Stomach (tissue), 9 donors: Measurements from ENCODE around the gene VWA5A. TPM values are rescaled to one million over a fixed set of nuclear protein-coding genes. Genes with fewer than 3 reads are reported as not detected.

Experiments used
- DNase-seq, 2 donors: peaks; one replicate each; pipeline versions ENCODE4 v3.0.0 to v3.0.0-alpha.2; 2013 to 2019
- H3K27ac ChIP-seq, 5 donors: fragments of 200-600 bp in 4 of 5; sonication (generic) in 4 of 5; one replicate each; pipeline ENCODE4 v1.5.1; 2013 to 2019; ENCODE audit warnings: mild to moderate bottlenecking in 1 of 5, moderate library complexity in 1 of 5
- H3K27me3 ChIP-seq, 3 donors: fragments of 200-600 bp; sonication (generic); one replicate each; pipeline ENCODE4 v1.5.1; 2017 to 2019; ENCODE audit warnings: mixed run types in 1 of 3
- H3K36me3 ChIP-seq, 4 donors: fragments of 200-600 bp; sonication (generic); 1 replicate in 3 of 4; 2 replicates in 1 of 4; pipeline ENCODE4 v1.5.1; 2016 to 2019
- H3K4me1 ChIP-seq, 4 donors: fragments of 200-600 bp; sonication (generic); one replicate each; pipeline ENCODE4 v1.5.1; 2016 to 2019
- H3K4me3 ChIP-seq, 4 donors: fragments of 200-600 bp; sonication (generic) in 3 of 4; one replicate each; pipeline ENCODE4 v1.5.1; 2016 to 2019; ENCODE audit warnings: mild to moderate bottlenecking in 1 of 4
- H3K9me3 ChIP-seq, 4 donors: fragments of 200-600 bp; sonication (generic); one replicate each; pipeline ENCODE4 v1.5.1; 2016 to 2019
- EP300 ChIP-seq: sonication (generic); formaldehyde crosslinking; IDR thresholded peaks from one replicate; pipeline ENCODE4 v1.6.1; 2017; ENCODE audit warnings: antibody characterized with exemption
- POLR2A ChIP-seq, 4 donors: fragments of 450-650 bp; IDR thresholded peaks; one replicate each; pipeline ENCODE4 v1.6.1; 2016; ENCODE audit warnings: antibody characterized with exemption in 4 of 4, control low read depth in 2 of 4, mild to moderate bottlenecking in 1 of 4, moderate library complexity in 1 of 4
- POLR2AphosphoS5 ChIP-seq, 3 donors: sonication (generic); formaldehyde crosslinking; IDR thresholded peaks; one replicate each; pipeline ENCODE4 v1.6.1; 2016; ENCODE audit warnings: antibody characterized with exemption in 3 of 3
- WGBS, 5 donors: extraction: QIAGEN DNeasy Blood & Tissue Kit in 3 of 5; methylation state at CpG; one replicate each; pipeline versions ENCODE4 v1.1.5 to v1.1.7; 2013 to 2018; 5-methylcytosine and 5-hydroxymethylcytosine counted together
- intact Hi-C: fragments of 100-400 bp; cut with DNase I; formaldehyde crosslinking; loops from one replicate; pipeline ENCODE4 v1.15.1; 2023; ENCODE audit warnings: low total_unique reads
- polyA plus RNA-seq, 3 donors: library from polyadenylated mRNA; stranded (reverse); fragments of 200-250 nt; gene quantifications; one replicate each; pipeline ENCODE4 v1.2.3, GENCODE V29; 2013
- total RNA-seq, 5 donors: library from RNA; depleted of rRNA; stranded (reverse); fragments of >200 nt; gene quantifications; one replicate each; pipeline versions ENCODE4 v1.1.0 to v1.2.3, GENCODE V29; 2014 to 2016
- TF ChIP-seq, protein P1 (sequence below), 7 experiments: fragments of 450-650 bp in 4 of 7; fragments of 200-600 bp in 3 of 7; sonication (generic) in 3 of 7; IDR thresholded peaks; one replicate each; pipeline ENCODE4 v1.5.1; 2016 to 2019; ENCODE audit warnings: antibody characterized with exemption in 7 of 7, control low read depth in 2 of 7, mild to moderate bottlenecking in 1 of 7
- donor health status: healthy with polysubstance abuse.
- donor health status: Bipolar disorder and iron deficiency.
- donor health status: healthy.

VWA5A gene
- total and polyA plus RNA-seq, 8 donors: 10.1 to 111 (median 29.3) TPM

DNA sequence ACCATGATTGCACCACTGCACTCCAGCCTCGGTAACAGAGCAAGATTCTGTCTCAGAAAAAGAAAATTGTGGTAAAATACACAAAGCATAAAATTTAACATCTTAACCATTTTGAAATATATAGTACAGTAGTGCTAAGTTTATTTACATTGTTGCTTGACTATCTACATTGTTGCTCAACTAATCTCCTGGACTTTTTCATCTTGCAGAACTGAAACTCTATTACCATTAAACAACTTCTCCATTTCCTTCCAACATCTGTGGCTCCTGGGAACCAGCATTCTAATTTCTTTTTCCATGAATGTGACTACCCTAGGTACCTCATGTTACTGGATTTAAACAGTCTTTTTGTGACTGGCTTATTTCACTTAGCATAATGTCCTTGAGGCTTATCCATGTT lies 13.5 kb upstream of the VWA5A start:
- intact Hi-C loops: no loop called here
- 50 to 88% (median 79%) methylated on average over 1 of the region's 1 CpG for WGBS, 5 donors
- H3K27ac ChIP-seq: no peak overlapping the region
- no peak overlapping the region for H3K4me3 ChIP-seq
- no peak for TF ChIP-seq EP300
- TF ChIP-seq, protein P1, sequence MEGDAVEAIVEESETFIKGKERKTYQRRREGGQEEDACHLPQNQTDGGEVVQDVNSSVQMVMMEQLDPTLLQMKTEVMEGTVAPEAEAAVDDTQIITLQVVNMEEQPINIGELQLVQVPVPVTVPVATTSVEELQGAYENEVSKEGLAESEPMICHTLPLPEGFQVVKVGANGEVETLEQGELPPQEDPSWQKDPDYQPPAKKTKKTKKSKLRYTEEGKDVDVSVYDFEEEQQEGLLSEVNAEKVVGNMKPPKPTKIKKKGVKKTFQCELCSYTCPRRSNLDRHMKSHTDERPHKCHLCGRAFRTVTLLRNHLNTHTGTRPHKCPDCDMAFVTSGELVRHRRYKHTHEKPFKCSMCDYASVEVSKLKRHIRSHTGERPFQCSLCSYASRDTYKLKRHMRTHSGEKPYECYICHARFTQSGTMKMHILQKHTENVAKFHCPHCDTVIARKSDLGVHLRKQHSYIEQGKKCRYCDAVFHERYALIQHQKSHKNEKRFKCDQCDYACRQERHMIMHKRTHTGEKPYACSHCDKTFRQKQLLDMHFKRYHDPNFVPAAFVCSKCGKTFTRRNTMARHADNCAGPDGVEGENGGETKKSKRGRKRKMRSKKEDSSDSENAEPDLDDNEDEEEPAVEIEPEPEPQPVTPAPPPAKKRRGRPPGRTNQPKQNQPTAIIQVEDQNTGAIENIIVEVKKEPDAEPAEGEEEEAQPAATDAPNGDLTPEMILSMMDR (IDR thresholded peaks at IDR 0.05): no peak
- no peak for TF ChIP-seq POLR2A (IDR thresholded peaks at IDR 0.05)
- TF ChIP-seq POLR2AphosphoS5 (IDR thresholded peaks at IDR 0.05): no peak
- H3K4me1 ChIP-seq: no peaks in the 10 kb centered on the region
- no peak for DNase-seq
- no peaks in the 10 kb centered on the region for H3K36me3 ChIP-seq
- H3K9me3 ChIP-seq: no peaks in the 10 kb centered on the region
- H3K27me3 ChIP-seq: no peaks in the 10 kb centered on the region

DNA sequence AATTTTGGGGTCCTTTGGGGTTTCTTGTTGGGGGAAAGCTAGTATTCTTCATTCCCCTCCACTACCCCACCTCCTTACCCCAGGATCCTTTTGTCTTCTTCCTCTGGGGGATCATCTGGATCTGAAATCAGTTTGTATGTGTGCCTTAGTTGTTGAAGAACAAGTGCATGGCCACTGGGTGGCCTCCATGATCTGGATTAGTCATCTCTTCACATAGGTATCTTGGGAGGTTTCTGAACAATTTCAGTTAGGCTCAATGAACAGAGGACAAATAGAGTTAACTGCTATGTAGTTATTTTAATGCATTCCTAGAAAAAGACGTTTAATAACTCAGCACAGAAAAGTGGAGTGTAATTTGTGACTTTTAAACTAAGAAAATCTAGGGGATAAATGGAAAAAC lies 7.1 kb upstream of the VWA5A start:
- DNase-seq: peak in 1 of 2 donors; percentile 61
- Histone ChIP-seq H3K36me3 (no peaks in the 10 kb centered on the region), H3K4me1 (no peaks in the 10 kb centered on the region), H3K4me3 (no peak overlapping the region), H3K9me3 (no peaks in the 10 kb centered on the region), H3K27me3 (no peaks in the 10 kb centered on the region), H3K27ac (no peak overlapping the region)
- TF ChIP-seq, protein P1 (IDR thresholded peaks at IDR 0.05): no peak
- no peak for TF ChIP-seq EP300
- TF ChIP-seq POLR2AphosphoS5 (IDR thresholded peaks at IDR 0.05): no peak
- TF ChIP-seq POLR2A (IDR thresholded peaks at IDR 0.05): no peak
- 10 to 20% (median 18%) methylated on average over 1 of the region's 1 CpG for WGBS, 5 donors
- intact Hi-C loops: no loop called here

DNA sequence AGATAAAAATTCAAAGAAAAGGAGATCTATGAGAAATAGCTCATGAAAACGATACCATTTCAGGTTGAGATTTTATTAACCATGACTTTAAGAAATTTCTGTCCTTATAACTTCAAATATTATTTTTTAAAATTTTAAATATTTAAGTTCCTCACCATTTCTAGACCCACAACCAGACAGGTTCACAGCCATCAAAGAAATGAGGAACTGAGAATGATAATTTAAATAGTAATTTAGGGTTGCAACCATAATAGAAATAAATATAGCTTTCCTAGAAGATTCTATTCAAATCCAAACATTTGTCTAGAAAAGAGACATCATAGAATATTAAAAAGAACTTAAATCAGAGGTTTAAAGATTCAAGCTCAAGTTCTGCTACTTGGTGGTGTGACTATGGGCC lies 5.9 kb upstream of the VWA5A start:
- Histone ChIP-seq H3K27ac (no peak overlapping the region), H3K4me1 (no peaks in the 10 kb centered on the region), H3K27me3 (no peaks in the 10 kb centered on the region), H3K9me3 (no peaks in the 10 kb centered on the region), H3K36me3 (no peaks in the 10 kb centered on the region), H3K4me3 (no peak overlapping the region)
- no peak for DNase-seq
- TF ChIP-seq POLR2AphosphoS5 (IDR thresholded peaks at IDR 0.05): no peak
- intact Hi-C loops: no loop called here
- 54 to 77% (median 76%) methylated on average over 1 of the region's 1 CpG for WGBS, 5 donors

DNA sequence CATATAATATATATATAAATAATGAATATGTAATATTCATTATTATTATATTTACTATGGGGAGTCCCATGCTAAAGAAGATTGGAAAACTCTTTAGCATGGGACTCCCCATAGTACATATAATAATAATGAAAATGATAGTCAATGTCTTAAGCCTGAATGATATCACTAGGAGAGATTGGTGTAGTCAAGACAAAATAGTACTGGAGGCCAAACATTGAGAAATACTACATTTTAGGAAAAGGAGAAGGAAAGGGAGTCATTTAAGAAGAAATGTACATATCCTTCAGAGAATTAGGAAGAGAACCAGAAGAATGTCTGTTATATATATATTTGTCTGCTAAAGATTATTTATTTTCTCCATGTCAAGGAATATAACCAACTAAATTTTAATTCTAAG lies 5.0 kb upstream of the VWA5A start:
- Histone ChIP-seq H3K4me1 (peaks cover 0 to 7% (median 3%) of the 10 kb centered on the region in 4 donors), H3K27ac (no peak overlapping the region), H3K27me3 (no peaks in the 10 kb centered on the region), H3K36me3 (no peaks in the 10 kb centered on the region), H3K9me3 (no peaks in the 10 kb centered on the region), H3K4me3 (no peak overlapping the region)
- TF ChIP-seq POLR2AphosphoS5 (IDR thresholded peaks at IDR 0.05) (no peak), EP300 (no peak), POLR2A (IDR thresholded peaks at IDR 0.05) (no peak)
- TF ChIP-seq, protein P1 (IDR thresholded peaks at IDR 0.05): no peak
- intact Hi-C loops: no loop called here
- no peak for DNase-seq

DNA sequence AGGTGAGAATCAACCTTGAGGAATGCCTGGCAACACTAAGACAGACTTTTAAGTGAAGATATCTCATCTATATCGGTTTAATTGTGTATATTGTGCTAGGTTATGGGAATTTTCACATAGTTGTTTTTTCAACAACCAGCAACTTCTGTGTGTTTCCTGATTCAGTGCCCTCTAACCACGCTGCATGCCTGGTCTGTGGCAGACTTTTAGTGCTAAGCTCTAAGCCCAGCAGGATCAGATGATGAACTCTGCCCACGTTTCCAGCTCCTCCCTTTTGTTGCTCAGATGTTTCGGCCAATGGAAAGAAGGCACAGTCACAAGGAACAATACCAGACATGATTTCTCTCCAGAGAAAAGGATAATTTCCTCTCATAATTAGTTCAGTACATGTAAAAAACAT lies 1.4 kb upstream of the VWA5A start:
- Histone ChIP-seq H3K27me3 (no peaks in the 10 kb centered on the region), H3K36me3 (peaks cover 10 to 17% (median 16%) of the 10 kb centered on the region in 4 donors), H3K27ac (no peak overlapping the region), H3K4me1 (peaks cover 0 to 24% (median 17%) of the 10 kb centered on the region in 4 donors), H3K4me3 (no peak overlapping the region), H3K9me3 (no peaks in the 10 kb centered on the region)
- intact Hi-C loops: no loop called here
- peak in 1 of 2 donors; percentile 38 for DNase-seq
- TF ChIP-seq EP300 (no peak), POLR2A (IDR thresholded peaks at IDR 0.05) (no peak), POLR2AphosphoS5 (IDR thresholded peaks at IDR 0.05) (no peak)
- TF ChIP-seq, protein P1 (IDR thresholded peaks at IDR 0.05): no peak
- 54 to 67% (median 60%) methylated on average over 4 of the region's 4 CpGs for WGBS, 5 donors
